Measurements from ENCODE around the gene BASP1.
A peak's percentile ranks its signal among the peaks of the same experiment; 100 is the strongest.

The BASP1 gene

DNA sequence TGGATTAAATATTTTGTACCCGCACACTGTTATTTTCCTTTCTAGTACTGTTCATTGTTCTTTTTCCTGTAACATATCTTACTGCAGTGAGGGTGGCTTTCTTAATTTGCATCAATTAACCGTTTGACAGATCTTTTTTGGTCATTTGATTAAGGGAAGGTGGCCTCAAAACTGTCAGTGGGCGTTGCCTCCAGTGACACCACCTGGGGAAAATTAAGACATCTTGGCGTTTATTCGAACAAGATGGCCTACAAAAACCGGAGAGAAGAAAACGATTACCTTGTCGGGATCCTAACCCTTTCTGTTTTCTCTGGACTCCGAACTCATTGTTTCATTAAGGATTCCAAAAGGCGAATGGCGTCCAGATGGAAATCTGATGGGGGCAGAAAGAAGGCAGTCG lies 2.0 kb downstream of the BASP1 start:
- H3K4me2 ChIP-seq (ENCODE audit: low read length): peak overlapping the region; percentile 86
- no peak overlapping the region for H3K27ac ChIP-seq (ENCODE audit: low read depth, low read length)
- no peak overlapping the region for H2BK5ac ChIP-seq (ENCODE audit: low read depth, low read length, poor library complexity)
- H3K27me3 ChIP-seq (ENCODE audit: insufficient read depth, low read length): no peaks in the 10 kb centered on the region
- H2BK12ac ChIP-seq (ENCODE audit: low read length): no peak overlapping the region
- H3K14ac ChIP-seq (ENCODE audit: low read length): no peak overlapping the region
- H4K91ac ChIP-seq (ENCODE audit: low read depth, low read length): no peak overlapping the region
- no peak for DNase-seq
- H2AFZ ChIP-seq (ENCODE audit: insufficient read depth, low read length, poor library complexity): no peak overlapping the region
- H3K36me3 ChIP-seq (ENCODE audit: control insufficient read depth in 1 of 2, insufficient read depth in 2 of 2, low read length in 2 of 2): peaks cover 0 to 3% of the 10 kb centered on the region in 2 experiments
- H3K79me2 ChIP-seq (ENCODE audit: control insufficient read depth, insufficient read depth, low read length, poor library complexity): peaks cover 24% of the 10 kb centered on the region
- H3K4me1 ChIP-seq (ENCODE audit: control insufficient read depth in 1 of 2, insufficient read depth in 2 of 2, low read length in 2 of 2): peaks cover 5 to 11% of the 10 kb centered on the region in 2 experiments
- H4K12ac ChIP-seq (ENCODE audit: low read depth, low read length): no peak overlapping the region
- peak overlapping the region; percentile 61 for H3K18ac ChIP-seq (ENCODE audit: low read length)
- H2BK120ac ChIP-seq (ENCODE audit: insufficient read depth, low read length, poor library complexity): no peak overlapping the region
- H3K4me3 ChIP-seq (ENCODE audit: low read depth, low read length): no peak overlapping the region
- WGBS (ENCODE audit: extremely low coverage, insufficient coverage, insufficient read length): no CpG with 5 or more reads among the region's 12 CpGs
- no peak overlapping the region for H3K9ac ChIP-seq (ENCODE audit: low read length)
- H2AK5ac ChIP-seq (ENCODE audit: low read length): no peak overlapping the region
- H3K23ac ChIP-seq (ENCODE audit: low read length): no peak overlapping the region
- H3K9me3 ChIP-seq (ENCODE audit: insufficient read depth, low read depth, low read length): no peaks in the 10 kb centered on the region
- H3K79me1 ChIP-seq (ENCODE audit: low read length): peaks cover 20% of the 10 kb centered on the region
- H4K8ac ChIP-seq (ENCODE audit: low read depth, low read length): no peak overlapping the region
- H3K4ac ChIP-seq (ENCODE audit: low read depth, low read length): peak overlapping the region; percentile 100

DNA sequence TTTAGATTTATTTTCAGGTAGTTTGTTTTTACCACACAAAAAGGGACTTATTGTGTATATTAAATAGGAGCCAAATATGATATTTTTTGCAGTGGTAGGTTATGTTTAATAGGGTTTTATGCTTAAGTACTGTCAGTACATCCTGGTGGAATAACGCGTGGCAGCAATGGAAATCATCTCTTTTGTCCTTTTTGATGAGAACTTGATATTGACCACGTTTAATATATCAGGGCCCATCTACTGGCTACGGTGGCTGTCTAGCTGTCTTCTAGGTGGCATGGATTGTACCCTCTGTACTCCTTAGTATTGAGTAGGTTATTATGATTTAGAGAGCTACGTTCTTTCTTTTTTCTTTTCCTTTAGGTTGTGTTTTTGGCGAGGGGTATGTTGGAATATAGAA lies 2.6 kb downstream of the BASP1 start:
- Histone ChIP-seq H3K79me1 (ENCODE audit: low read length) (peaks cover 20% of the 10 kb centered on the region), H3K4me3 (ENCODE audit: low read depth, low read length) (no peak overlapping the region)
- WGBS (ENCODE audit: extremely low coverage, insufficient coverage, insufficient read length): no CpG with 5 or more reads among the region's 6 CpGs

DNA sequence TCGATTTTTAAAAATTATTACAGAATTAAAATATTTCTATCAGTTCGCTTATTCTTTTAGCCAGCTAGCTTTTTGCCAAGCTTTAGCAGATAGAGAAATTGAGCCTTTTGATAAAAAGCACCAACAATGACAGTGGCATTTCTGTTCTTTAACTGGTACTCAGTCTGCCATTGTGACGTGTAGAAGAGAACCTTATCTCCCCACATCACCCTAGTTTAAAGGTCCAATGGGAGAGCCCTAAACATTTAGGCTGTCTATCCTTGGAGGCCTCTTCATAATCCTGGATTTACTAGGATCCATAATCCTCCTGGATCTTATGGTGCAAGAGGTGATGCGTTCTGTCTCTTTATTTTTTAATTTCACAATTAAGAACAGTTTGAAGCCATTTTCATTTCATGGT lies 3.0 kb downstream of the BASP1 start:
- Histone ChIP-seq H2AK5ac (ENCODE audit: low read length) (no peak overlapping the region), H4K91ac (ENCODE audit: low read depth, low read length) (no peak overlapping the region), H3K4me2 (ENCODE audit: low read length) (no peak overlapping the region), H3K4me1 (ENCODE audit: control insufficient read depth in 1 of 2, insufficient read depth in 2 of 2, low read length in 2 of 2) (peaks cover 11 to 16% of the 10 kb centered on the region in 2 experiments), H3K27me3 (ENCODE audit: insufficient read depth, low read length) (no peaks in the 10 kb centered on the region), H3K18ac (ENCODE audit: low read length) (no peak overlapping the region), H2BK12ac (ENCODE audit: low read length) (no peak overlapping the region), H3K79me2 (ENCODE audit: control insufficient read depth, insufficient read depth, low read length, poor library complexity) (peaks cover 31% of the 10 kb centered on the region), H2BK5ac (ENCODE audit: low read depth, low read length, poor library complexity) (no peak overlapping the region), H3K27ac (ENCODE audit: low read depth, low read length) (no peak overlapping the region), H3K9ac (ENCODE audit: low read length) (no peak overlapping the region), H3K79me1 (ENCODE audit: low read length) (peaks cover 22% of the 10 kb centered on the region), H3K4me3 (ENCODE audit: low read depth, low read length) (no peak overlapping the region), H3K36me3 (ENCODE audit: control insufficient read depth in 1 of 2, insufficient read depth in 2 of 2, low read length in 2 of 2) (peaks cover under 1 to 3% of the 10 kb centered on the region in 2 experiments), H2BK120ac (ENCODE audit: insufficient read depth, low read length, poor library complexity) (no peak overlapping the region), H3K14ac (ENCODE audit: low read length) (no peak overlapping the region), H3K4ac (ENCODE audit: low read depth, low read length) (peak overlapping the region; percentile 92), H3K23ac (ENCODE audit: low read length) (no peak overlapping the region), H4K12ac (ENCODE audit: low read depth, low read length) (no peak overlapping the region), H2AFZ (ENCODE audit: insufficient read depth, low read length, poor library complexity) (no peak overlapping the region), H4K8ac (ENCODE audit: low read depth, low read length) (no peak overlapping the region), H3K9me3 (ENCODE audit: insufficient read depth, low read depth, low read length) (no peaks in the 10 kb centered on the region)
- WGBS (ENCODE audit: extremely low coverage, insufficient coverage, insufficient read length): no CpG with 5 or more reads among the region's 4 CpGs
- no peak for DNase-seq

More for the DNA sequence above, 2.6 kb downstream of the BASP1 start:
- peaks cover 0 to 3% of the 10 kb centered on the region in 2 experiments for H3K36me3 ChIP-seq (ENCODE audit: control insufficient read depth in 1 of 2, insufficient read depth in 2 of 2, low read length in 2 of 2)
- no peak overlapping the region for H3K18ac ChIP-seq (ENCODE audit: low read length)
- H3K4ac ChIP-seq (ENCODE audit: low read depth, low read length): peak overlapping the region; percentile 91
- H4K12ac ChIP-seq (ENCODE audit: low read depth, low read length): no peak overlapping the region
- H3K79me2 ChIP-seq (ENCODE audit: control insufficient read depth, insufficient read depth, low read length, poor library complexity): peaks cover 27% of the 10 kb centered on the region
- no peak overlapping the region for H2BK5ac ChIP-seq (ENCODE audit: low read depth, low read length, poor library complexity)
- H3K4me2 ChIP-seq (ENCODE audit: low read length): no peak overlapping the region
- H2AFZ ChIP-seq (ENCODE audit: insufficient read depth, low read length, poor library complexity): no peak overlapping the region
- no peak overlapping the region for H3K9ac ChIP-seq (ENCODE audit: low read length)
- no peaks in the 10 kb centered on the region for H3K27me3 ChIP-seq (ENCODE audit: insufficient read depth, low read length)
- no peak for DNase-seq
- peaks cover 9 to 16% of the 10 kb centered on the region in 2 experiments for H3K4me1 ChIP-seq (ENCODE audit: control insufficient read depth in 1 of 2, insufficient read depth in 2 of 2, low read length in 2 of 2)
- no peaks in the 10 kb centered on the region for H3K9me3 ChIP-seq (ENCODE audit: insufficient read depth, low read depth, low read length)
- no peak overlapping the region for H3K23ac ChIP-seq (ENCODE audit: low read length)
- H4K91ac ChIP-seq (ENCODE audit: low read depth, low read length): no peak overlapping the region
- no peak overlapping the region for H2BK120ac ChIP-seq (ENCODE audit: insufficient read depth, low read length, poor library complexity)
- no peak overlapping the region for H3K27ac ChIP-seq (ENCODE audit: low read depth, low read length)
- no peak overlapping the region for H2BK12ac ChIP-seq (ENCODE audit: low read length)
- H3K14ac ChIP-seq (ENCODE audit: low read length): no peak overlapping the region
- H4K8ac ChIP-seq (ENCODE audit: low read depth, low read length): no peak overlapping the region
- H2AK5ac ChIP-seq (ENCODE audit: low read length): no peak overlapping the region

DNA sequence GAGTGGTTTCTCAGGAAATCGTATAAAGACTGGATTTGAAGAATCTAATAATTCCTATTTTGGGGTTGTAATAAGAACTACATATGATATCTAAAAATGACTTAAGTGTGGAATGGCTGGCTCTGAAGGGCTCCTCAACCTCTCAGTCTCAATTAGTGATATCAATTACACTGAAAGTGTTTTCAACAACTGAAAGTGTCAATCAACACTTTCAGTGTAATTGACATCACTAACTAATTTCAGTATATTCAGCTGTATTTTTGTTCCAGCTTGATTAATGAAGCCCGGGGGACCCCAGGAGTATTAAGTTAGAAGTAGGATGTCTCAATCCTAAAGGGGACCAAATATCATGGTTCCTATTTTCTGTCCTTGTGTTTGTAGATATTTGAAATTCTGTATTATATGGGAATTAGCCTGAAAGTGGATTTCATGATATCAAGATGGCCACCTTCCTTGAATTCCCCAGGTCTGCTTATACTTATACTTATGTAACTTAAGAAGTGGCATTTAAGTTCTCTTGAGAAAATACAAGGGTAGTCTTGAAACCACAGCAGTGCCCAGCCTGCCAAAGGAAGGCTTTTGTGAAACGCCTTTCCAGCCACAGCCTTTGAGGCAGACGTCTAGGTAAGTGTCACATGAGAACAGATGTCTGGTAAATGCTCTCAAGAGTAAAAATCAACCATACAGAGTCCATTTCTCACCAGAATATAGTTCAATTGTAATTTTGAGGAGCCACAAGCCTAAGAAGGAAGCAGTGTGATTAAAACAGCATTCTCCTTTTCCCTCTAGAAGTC lies 4.6 kb downstream of the BASP1 start:
- Histone ChIP-seq H4K91ac (ENCODE audit: low read depth, low read length) (no peak overlapping the region), H3K27ac (ENCODE audit: low read depth, low read length) (peak overlapping the region; percentile 65), H3K4me1 (ENCODE audit: control insufficient read depth in 1 of 2, insufficient read depth in 2 of 2, low read length in 2 of 2) (peaks cover 12 to 13% of the 10 kb centered on the region in 2 experiments), H2AFZ (ENCODE audit: insufficient read depth, low read length, poor library complexity) (no peak overlapping the region), H3K9me3 (ENCODE audit: insufficient read depth, low read depth, low read length) (no peaks in the 10 kb centered on the region), H4K12ac (ENCODE audit: low read depth, low read length) (no peak overlapping the region), H3K27me3 (ENCODE audit: insufficient read depth, low read length) (no peaks in the 10 kb centered on the region), H2BK120ac (ENCODE audit: insufficient read depth, low read length, poor library complexity) (no peak overlapping the region), H3K79me2 (ENCODE audit: control insufficient read depth, insufficient read depth, low read length, poor library complexity) (peaks cover 32% of the 10 kb centered on the region), H2AK5ac (ENCODE audit: low read length) (no peak overlapping the region), H3K14ac (ENCODE audit: low read length) (no peak overlapping the region), H3K18ac (ENCODE audit: low read length) (no peak overlapping the region), H3K36me3 (ENCODE audit: control insufficient read depth in 1 of 2, insufficient read depth in 2 of 2, low read length in 2 of 2) (peaks cover 2 to 3% of the 10 kb centered on the region in 2 experiments), H3K4ac (ENCODE audit: low read depth, low read length) (peak overlapping the region; percentile 64), H3K4me3 (ENCODE audit: low read depth, low read length) (no peak overlapping the region), H3K9ac (ENCODE audit: low read length) (no peak overlapping the region), H2BK12ac (ENCODE audit: low read length) (no peak overlapping the region), H3K79me1 (ENCODE audit: low read length) (peaks cover 22% of the 10 kb centered on the region), H3K23ac (ENCODE audit: low read length) (no peak overlapping the region), H2BK5ac (ENCODE audit: low read depth, low read length, poor library complexity) (no peak overlapping the region), H4K8ac (ENCODE audit: low read depth, low read length) (no peak overlapping the region), H3K4me2 (ENCODE audit: low read length) (no peak overlapping the region)
- WGBS (ENCODE audit: extremely low coverage, insufficient coverage, insufficient read length): no CpG with 5 or more reads among the region's 4 CpGs
- DNase-seq: no peak
